Endodermal cell (in vitro differentiated cells): Measurements from ENCODE around the gene COL9A3. TPM values are rescaled to one million over a fixed set of nuclear protein-coding genes. Genes with fewer than 3 reads are reported as not detected.
A peak's percentile ranks its signal among the peaks of the same experiment; 100 is the strongest.

Source experiments
- DNase-seq: peaks from one replicate; pipeline ENCODE4 v3.0.0-alpha.2; 2017
- H3K27ac ChIP-seq: 2 replicates; pipeline ENCODE4 v1.5.1; 2013; ENCODE audit warnings: mild to moderate bottlenecking, low read depth, low read length, moderate library complexity
- H3K27me3 ChIP-seq: 2 replicates; pipeline ENCODE4 v1.6.1; 2013; ENCODE audit warnings: mild to moderate bottlenecking, low read length, moderate library complexity; ENCODE audit not compliant: insufficient read depth, control insufficient read depth, poor library complexity, severe bottlenecking
- H3K36me3 ChIP-seq: 2 replicates; pipeline ENCODE4 v1.7.0; 2013; ENCODE audit warnings: mild to moderate bottlenecking, low read length, moderate library complexity; ENCODE audit not compliant: control insufficient read depth, insufficient read depth
- H3K4me1 ChIP-seq: one replicate; pipeline ENCODE4 v1.7.0; 2013; ENCODE audit warnings: low read length; ENCODE audit not compliant: control insufficient read depth, insufficient read depth
- H3K4me3 ChIP-seq: 2 replicates; pipeline ENCODE4 v1.5.1; 2013; ENCODE audit warnings: mild to moderate bottlenecking, low read length, moderate library complexity
- H3K9ac ChIP-seq: 2 replicates; pipeline ENCODE4 v1.6.1; 2013; ENCODE audit warnings: mild to moderate bottlenecking, low read length, moderate library complexity; ENCODE audit not compliant: poor library complexity, severe bottlenecking; ENCODE audit errors: extremely low read depth
- H3K9me3 ChIP-seq: 2 replicates; pipeline ENCODE4 v1.6.1; 2013; ENCODE audit warnings: mild to moderate bottlenecking, low read length, moderate library complexity; ENCODE audit not compliant: control insufficient read depth
- H3K27ac Mint-ChIP-seq: 2 replicates; pipeline ENCODE4 v1.8.0; 2020; ENCODE audit warnings: mixed read lengths
- H3K27me3 Mint-ChIP-seq: 2 replicates; pipeline ENCODE4 v1.8.0; 2021; ENCODE audit warnings: mild to moderate bottlenecking, mixed read lengths; ENCODE audit not compliant: insufficient read depth
- H3K36me3 Mint-ChIP-seq: 2 replicates; pipeline ENCODE4 v1.8.0; 2020; ENCODE audit warnings: low read depth, mixed read lengths
- H3K4me1 Mint-ChIP-seq: 2 replicates; pipeline ENCODE4 v1.8.0; 2020; ENCODE audit warnings: mixed read lengths
- H3K4me3 Mint-ChIP-seq: 2 replicates; pipeline ENCODE4 v1.8.0; 2020; ENCODE audit warnings: mild to moderate bottlenecking, moderate library complexity, mixed read lengths
- H3K9me3 Mint-ChIP-seq: 2 replicates; pipeline ENCODE4 v1.8.0; 2020; ENCODE audit warnings: mild to moderate bottlenecking, mixed read lengths
- CTCF ChIP-seq: fragments of 200-600 bp; sonication (generic); conservative IDR thresholded peaks from 2 replicates; pipeline ENCODE4 v1.5.0; 2021; ENCODE audit warnings: antibody characterized with exemption, mild to moderate bottlenecking
- WGBS, 2 experiments: methylation state at CpG; one replicate each; pipeline versions ENCODE4 v1.1.5 to v1.1.7; 2013; ENCODE audit warnings: missing lambda C conversion rate in 2 of 2, mixed read lengths in 1 of 2; ENCODE audit not compliant: insufficient coverage in 1 of 2, insufficient read length in 1 of 2; 5-methylcytosine and 5-hydroxymethylcytosine counted together
- total RNA-seq, 2 donors: library from RNA; stranded (reverse); fragmentation: NEBNext Ultra II Directional in 1 of 2; extraction: Animal tissue kit (Norgen Biotek cat#: 25700) in 1 of 2; gene quantifications; 2 replicates in 1 of 2; 3 replicates in 1 of 2; pipeline ENCODE4 v1.2.1, GENCODE V29; 2021

COL9A3 gene
- total RNA-seq, 2 donors from 2014 or later, result 48.9 to 133 TPM

GRCh38 chr20:62821726-62822210, 4.9 kb downstream of the COL9A3 start:
- Mint-ChIP-seq H3K4me1 (peaks cover 9% of the 10 kb centered on the region), H3K4me3 (no peak overlapping the region), H3K27ac (no peak overlapping the region), H3K9me3 (no peaks in the 10 kb centered on the region), H3K27me3 (peaks cover 5% of the 10 kb centered on the region), H3K36me3 (peaks cover 1% of the 10 kb centered on the region)
- Histone ChIP-seq H3K4me3 (no peak overlapping the region), H3K9me3 (no peaks in the 10 kb centered on the region), H3K36me3 (peaks cover 21% of the 10 kb centered on the region), H3K27ac (no peak overlapping the region), H3K9ac (no peak overlapping the region), H3K4me1 (peaks cover 14% of the 10 kb centered on the region), H3K27me3 (no peaks in the 10 kb centered on the region)
- WGBS, 2 experiments, result 96 to 98% methylated on average over 5 to 12 of the region's 12 CpGs
- no peak for TF ChIP-seq CTCF
- DNase-seq, result no peak

GRCh38 chr20:62822239-62822787, 5.5 kb downstream of the COL9A3 start:
- TF ChIP-seq CTCF, result no peak
- 82 to 91% methylated on average over 3 to 7 of the region's 7 CpGs for WGBS, 2 experiments
- no peak for DNase-seq
- H3K27ac ChIP-seq, result no peak overlapping the region
- H3K27ac Mint-ChIP-seq, result peak overlapping the region; percentile 80
- H3K36me3 Mint-ChIP-seq, result peaks cover 1% of the 10 kb centered on the region
- peaks cover 14% of the 10 kb centered on the region for H3K4me1 ChIP-seq
- no peak overlapping the region for H3K4me3 ChIP-seq
- peaks cover 9% of the 10 kb centered on the region for H3K4me1 Mint-ChIP-seq
- H3K9me3 ChIP-seq, result no peaks in the 10 kb centered on the region
- H3K4me3 Mint-ChIP-seq, result no peak overlapping the region
- H3K9me3 Mint-ChIP-seq, result no peaks in the 10 kb centered on the region
- H3K27me3 ChIP-seq, result no peaks in the 10 kb centered on the region
- H3K27me3 Mint-ChIP-seq, result peaks cover 5% of the 10 kb centered on the region
- peaks cover 21% of the 10 kb centered on the region for H3K36me3 ChIP-seq
- no peak overlapping the region for H3K9ac ChIP-seq

- 86 to 88% methylated on average over 19 to 22 of the region's 24 CpGs for WGBS, 2 experiments
- no peaks in the 10 kb centered on the region for H3K9me3 Mint-ChIP-seq
- Histone ChIP-seq H3K27ac (peak overlapping the region; percentile 25), H3K9me3 (no peaks in the 10 kb centered on the region), H3K4me3 (no peak overlapping the region), H3K9ac (no peak overlapping the region), H3K4me1 (peaks cover 14% of the 10 kb centered on the region), H3K27me3 (no peaks in the 10 kb centered on the region), H3K36me3 (peaks cover 21% of the 10 kb centered on the region)
- DNase-seq, result peak; percentile 86
- H3K36me3 Mint-ChIP-seq, result peaks cover 1% of the 10 kb centered on the region
- no peak overlapping the region for H3K4me3 Mint-ChIP-seq
- H3K27me3 Mint-ChIP-seq, result peaks cover 2% of the 10 kb centered on the region
- TF ChIP-seq CTCF, result peak; percentile 64
- H3K27ac Mint-ChIP-seq, result peak overlapping the region; percentile 89
- H3K4me1 Mint-ChIP-seq, result peaks cover 9% of the 10 kb centered on the region
Observed at GRCh38 chr20:62822788-62823651, 6.2 kb downstream of the COL9A3 start.
